Amniotic epithelial cell (primary cell): Measurements from ENCODE around the gene EXT2.

Source experiments
- DNase-seq: peaks from one replicate; pipeline ENCODE4 v3.0.0-alpha.2; 2010; ENCODE audit warnings: low read depth

Gene EXT2

DNA sequence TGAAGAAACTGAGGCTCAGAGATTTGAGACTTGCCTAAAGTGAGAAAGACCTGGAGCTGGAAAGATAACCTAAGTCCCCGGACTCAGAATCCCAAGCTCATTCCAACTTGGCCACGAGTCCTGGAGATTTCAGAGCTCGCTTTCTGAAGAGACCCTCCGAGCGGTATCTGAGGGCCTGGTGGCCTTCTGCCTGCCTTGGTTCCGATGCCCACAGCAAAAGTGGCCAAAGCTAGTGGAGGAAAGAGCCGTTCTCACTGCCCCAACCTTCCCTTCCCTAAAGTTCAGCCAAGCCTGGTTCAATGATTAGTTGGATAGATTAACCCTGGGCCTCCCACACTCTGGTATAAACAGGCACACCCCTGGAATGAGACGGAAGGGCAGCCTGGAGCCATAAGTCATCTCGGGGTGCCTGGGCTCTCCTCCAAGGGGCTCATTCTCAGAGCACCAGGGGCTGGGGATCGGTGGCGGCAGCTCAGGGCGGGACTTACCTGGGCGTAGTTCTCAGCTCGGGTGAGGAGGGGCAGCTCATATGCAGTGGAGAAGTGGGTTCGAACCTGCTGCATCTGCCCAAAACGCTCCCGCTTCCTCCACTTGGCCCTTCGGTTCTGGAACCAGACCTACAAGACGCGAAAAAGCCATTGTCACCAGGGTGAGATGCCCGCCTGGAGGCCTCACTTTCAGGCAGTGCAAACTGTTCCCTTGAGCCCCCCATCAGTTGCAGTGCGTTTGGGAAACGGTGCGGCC lies 171.7 kb downstream of the EXT2 start:
- DNase-seq, result no peak

DNA sequence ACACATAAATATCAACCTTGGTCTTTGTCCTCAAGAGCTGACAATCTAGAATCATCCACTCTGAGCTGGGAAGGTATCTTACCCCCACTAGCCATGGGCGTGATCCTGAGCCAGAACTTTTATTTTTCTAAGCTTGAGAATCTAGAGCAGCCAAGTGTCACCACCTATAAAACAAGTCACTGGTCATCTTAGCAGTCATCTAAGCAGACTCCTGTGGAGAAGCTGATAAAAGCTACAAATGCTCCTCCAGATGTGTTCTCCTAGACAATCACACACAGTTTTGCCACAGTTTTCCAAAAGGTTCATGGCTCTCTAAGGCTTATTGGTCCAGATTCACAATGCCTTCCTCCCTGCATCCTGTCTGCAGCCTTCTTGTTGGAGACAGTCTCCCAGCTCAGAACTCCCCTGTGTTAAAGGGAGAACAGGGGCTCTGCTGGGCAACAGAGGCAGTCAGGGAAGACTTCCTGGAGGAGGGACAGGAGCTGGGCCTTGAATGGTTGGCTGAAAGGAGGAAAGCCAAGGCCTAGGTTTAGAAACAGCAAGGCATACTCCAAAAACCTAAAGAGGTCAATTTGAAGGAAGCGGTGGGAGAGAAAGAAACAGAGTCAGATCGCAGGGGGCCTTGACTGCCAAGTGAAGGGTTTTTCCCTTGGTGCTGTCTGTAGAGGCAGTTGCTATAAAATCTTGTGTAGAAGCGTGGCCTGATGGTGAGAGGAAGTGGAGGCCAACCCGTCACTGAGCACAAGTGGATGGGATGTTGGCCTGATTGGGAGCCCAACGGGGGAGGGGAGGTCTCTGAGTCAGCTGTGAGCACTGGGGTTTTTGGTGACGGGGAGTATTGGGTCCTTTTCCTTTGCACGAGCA lies 172.5 kb downstream of the EXT2 start:
- DNase-seq, result no peak

DNA sequence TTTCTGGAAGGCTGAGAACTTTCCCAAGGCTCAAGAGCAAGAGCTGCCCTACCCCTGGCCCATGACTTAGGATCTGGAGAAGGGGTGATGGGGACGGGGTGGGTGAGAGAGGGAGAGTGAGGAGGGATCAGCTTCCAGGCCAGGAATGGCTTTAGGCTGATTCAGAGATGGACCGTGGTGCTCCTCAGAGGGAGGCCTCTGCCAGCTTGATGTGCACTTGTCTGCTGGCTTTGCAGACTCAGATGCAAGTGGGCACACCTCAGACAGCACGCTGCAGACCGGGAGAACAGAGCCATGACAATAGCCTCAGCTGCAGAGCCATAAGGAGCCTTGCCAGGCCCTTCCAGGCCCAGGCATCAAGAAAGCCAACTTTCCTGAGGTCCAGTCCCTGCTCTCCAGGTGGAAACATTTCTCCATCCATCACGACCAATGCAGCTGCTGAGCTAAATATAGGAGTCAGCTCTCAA lies 173.2 kb downstream of the EXT2 start:
- DNase-seq, result no peak

- peak; percentile 94 for DNase-seq
Measured at GRCh38 chr11:44269369-44270351, 174.2 kb downstream of the EXT2 start.

DNA sequence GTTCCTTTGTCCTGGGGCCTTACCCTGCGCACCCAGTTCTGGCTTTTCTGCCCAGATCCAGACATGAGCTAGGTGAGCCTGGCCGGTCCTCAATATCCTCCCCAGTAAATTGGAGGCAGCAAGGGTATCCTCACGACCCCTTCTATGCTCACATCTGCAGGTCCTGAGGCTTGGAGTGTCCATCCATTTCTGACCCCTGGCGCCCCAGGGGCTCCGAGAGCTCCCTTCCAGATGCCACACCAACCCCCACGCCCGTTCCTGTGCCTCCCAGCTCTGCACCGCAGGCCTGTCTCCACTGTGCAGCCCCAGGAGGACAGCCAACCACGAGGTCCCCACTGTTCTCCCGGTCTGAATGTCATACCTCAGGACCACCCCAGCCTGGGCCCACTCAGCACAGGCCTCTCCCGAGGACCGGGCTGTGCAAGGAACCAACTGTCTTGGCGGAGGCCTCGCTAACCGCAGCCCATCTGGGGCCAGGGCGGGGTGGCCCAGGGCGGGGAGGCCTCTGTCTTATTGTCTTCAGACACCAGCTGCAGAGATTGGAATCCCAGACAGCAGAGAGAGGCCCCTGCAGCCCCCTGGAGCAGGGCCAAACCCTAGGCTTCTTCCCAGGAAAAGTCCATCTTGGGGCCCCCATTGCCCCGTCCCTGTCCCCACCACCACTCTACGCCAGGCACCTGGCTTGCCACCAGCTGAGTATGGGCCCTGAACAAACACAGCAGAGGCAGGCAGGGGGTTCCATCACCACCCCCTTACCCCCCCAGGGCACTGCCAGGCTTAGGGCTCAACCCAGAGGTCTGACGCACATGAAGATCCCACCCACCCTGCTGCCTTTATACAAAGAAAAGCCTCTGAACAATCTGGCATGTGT lies 175.2 kb downstream of the EXT2 start:
- peak; percentile 81 for DNase-seq

GRCh38 chr11:44271286-44271685 lies 175.8 kb downstream of the EXT2 start:
- no peak for DNase-seq

DNA sequence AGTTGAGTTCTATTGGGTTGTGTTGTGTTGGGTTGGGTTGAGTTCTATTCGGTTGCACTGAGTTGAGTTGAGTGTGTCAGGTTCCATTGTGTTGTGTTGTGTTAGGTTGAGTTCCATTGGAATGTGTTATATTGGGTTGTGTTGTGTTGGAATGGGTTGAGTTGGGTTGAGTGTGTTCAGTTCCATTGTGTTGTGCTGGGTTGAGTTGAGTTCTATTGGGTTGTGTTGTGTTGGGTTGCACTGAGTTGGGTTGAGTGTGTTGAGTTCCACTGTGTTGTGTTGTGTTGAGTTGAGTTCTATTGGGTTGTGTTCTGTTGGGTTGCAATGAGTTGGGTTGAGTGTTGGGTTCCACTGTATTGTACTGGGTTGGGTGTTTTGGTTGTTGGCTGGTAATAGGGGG lies 178.9 kb downstream of the EXT2 start:
- DNase-seq, result no peak

GRCh38 chr11:44275241-44275640 lies 179.8 kb downstream of the EXT2 start:
- no peak for DNase-seq

GRCh38 chr11:44275961-44276550 lies 180.6 kb downstream of the EXT2 start:
- no peak for DNase-seq

- no peak for DNase-seq
Measured at GRCh38 chr11:44277196-44278090, 182.0 kb downstream of the EXT2 start.

- no peak for DNase-seq
Measured at GRCh38 chr11:44279483-44279882, 184.0 kb downstream of the EXT2 start.

- no peak for DNase-seq
Measured at GRCh38 chr11:44280257-44280656, 184.8 kb downstream of the EXT2 start.

GRCh38 chr11:44281151-44281550 lies 185.7 kb downstream of the EXT2 start:
- DNase-seq, result no peak

DNA sequence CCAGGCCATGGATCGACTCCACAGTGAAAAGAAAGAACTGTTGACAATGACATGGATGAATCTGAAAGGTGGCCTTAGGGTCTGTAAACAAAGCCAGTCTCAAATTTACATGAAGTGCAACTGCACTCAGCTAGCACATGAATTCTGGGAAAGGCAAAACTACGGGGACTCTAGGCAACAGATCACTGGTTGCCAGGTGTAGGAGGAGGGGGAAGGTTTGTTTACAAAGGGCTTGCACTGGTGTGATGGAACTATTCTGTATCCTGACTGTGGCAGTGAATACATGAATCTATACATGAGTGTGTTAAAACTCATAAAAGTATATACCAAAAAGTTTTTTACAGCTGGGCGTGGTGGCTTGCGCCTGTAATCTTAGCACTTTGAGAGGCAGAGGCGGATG lies 187.1 kb downstream of the EXT2 start:
- no peak for DNase-seq

- DNase-seq, result peak; percentile 35
Measured at GRCh38 chr11:44285756-44286155, 190.3 kb downstream of the EXT2 start.

GRCh38 chr11:44286268-44286880 lies 190.9 kb downstream of the EXT2 start:
- peak; percentile 51 for DNase-seq

DNA sequence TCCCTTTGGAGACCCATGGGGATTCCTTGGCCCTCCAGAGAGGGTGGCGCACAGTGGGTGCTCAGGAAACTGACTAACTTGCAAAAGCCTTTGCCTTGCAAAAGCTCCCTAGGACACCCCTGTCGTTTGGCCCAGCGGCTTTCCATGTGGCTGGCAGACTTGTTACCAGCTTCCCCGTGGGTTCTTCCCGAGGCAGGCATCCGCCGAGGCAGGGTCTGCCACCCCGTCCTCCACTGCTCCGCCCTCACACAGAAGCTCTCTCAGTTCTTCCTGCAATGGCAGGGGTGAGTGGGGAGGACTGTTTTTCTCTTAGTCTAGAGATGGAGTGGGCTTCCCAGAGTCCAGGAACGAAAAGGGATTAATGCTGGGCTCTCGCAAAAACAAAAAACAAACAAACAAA lies 191.4 kb downstream of the EXT2 start:
- DNase-seq, result no peak

DNA sequence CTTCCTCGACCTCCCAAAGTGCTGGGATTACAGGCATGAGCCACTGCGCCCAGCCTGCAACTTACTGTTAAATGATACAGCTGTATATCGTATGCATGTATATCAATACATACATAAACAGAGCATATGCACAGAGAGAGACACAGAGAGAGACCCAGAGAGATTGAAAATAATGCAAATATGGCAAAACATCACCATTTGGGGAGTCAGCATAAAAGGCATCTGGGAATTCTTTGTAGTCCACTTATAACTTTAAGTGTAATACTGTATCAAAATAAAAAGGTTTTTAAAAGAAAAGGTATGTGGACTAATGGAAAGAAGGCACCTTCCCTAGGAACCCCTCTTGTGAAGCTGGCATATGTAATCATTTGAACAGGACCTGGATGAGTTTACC lies 192.7 kb downstream of the EXT2 start:
- no peak for DNase-seq

GRCh38 chr11:44290208-44290607 lies 194.7 kb downstream of the EXT2 start:
- no peak for DNase-seq
